Cardiac septum (tissue), 1 donor: ENCODE data around the gene CCDC24. TPM values are rescaled to one million over a fixed set of nuclear protein-coding genes. Genes with fewer than 3 reads are reported as not detected.
A peak's percentile ranks its signal among the peaks of the same experiment; 100 is the strongest.

ENCODE experiments used
- DNase-seq: peaks from one replicate; pipeline ENCODE4 v3.0.0-alpha.2; 2020; ENCODE audit warnings: low spot score
- intact Hi-C: fragments of 100-400 bp; cut with DNase I; formaldehyde crosslinking; loops from one replicate; pipeline ENCODE4 v1.14.0; 2022
- total RNA-seq: library from RNA; stranded (reverse); fragmentation: NEBNext Ultra II Directional; extraction: Animal tissue kit (Norgen Biotek cat#: 25700); gene quantifications from one replicate; pipeline ENCODE4 v1.2.1, GENCODE V29; 2021
- donor health status: DM: no; HTN: no; CAD: no.

CCDC24 gene
- total RNA-seq, 1 donor from 2014 or later, result 1.9 TPM

- intact Hi-C loops, result no loop called here
Observed at GRCh38 chr1:44016041-44016889, 24.9 kb downstream of the CCDC24 start.

GRCh38 chr1:44016890-44017400, 25.5 kb downstream of the CCDC24 start:
- no peak for DNase-seq
- intact Hi-C loops, result no loop called here

More at GRCh38 chr1:44016041-44016889, 24.9 kb downstream of the CCDC24 start:
- DNase-seq, result no peak

GRCh38 chr1:44019466-44019948, 28.1 kb downstream of the CCDC24 start:
- intact Hi-C loops, result no loop called here
- no peak for DNase-seq

GRCh38 chr1:44020464-44020863, 29.1 kb downstream of the CCDC24 start:
- no peak for DNase-seq
- intact Hi-C loops, result no loop called here

GRCh38 chr1:44021156-44021555, 29.8 kb downstream of the CCDC24 start:
- DNase-seq, result no peak
- intact Hi-C loops, result no loop called here

GRCh38 chr1:44021581-44022321, 30.4 kb downstream of the CCDC24 start:
- intact Hi-C loops, result no loop called here
- no peak for DNase-seq

GRCh38 chr1:44024031-44024902, 32.9 kb downstream of the CCDC24 start:
- DNase-seq, result no peak
- intact Hi-C loops, result no loop called here

- intact Hi-C loops, result no loop called here
- DNase-seq, result no peak
Observed at GRCh38 chr1:44024903-44025525, 33.6 kb downstream of the CCDC24 start.

GRCh38 chr1:44025816-44026215, 34.4 kb downstream of the CCDC24 start:
- no peak for DNase-seq
- intact Hi-C loops, result no loop called here

- DNase-seq, result no peak
- intact Hi-C loops, result no loop called here
Observed at GRCh38 chr1:44027320-44027719, 35.9 kb downstream of the CCDC24 start.

GRCh38 chr1:44029260-44029910, 38.0 kb downstream of the CCDC24 start:
- no peak for DNase-seq
- intact Hi-C loops, result no loop called here

GRCh38 chr1:44029911-44030604, 38.7 kb downstream of the CCDC24 start:
- intact Hi-C loops, result loop anchor here (5.0 to 10.0 kb wide), 2 partner anchors 83 to 495 kb away; partner anchors contain the start of genes IPO13 and PTPRF
- peak; percentile 95 for DNase-seq

GRCh38 chr1:44030605-44031251, 39.3 kb downstream of the CCDC24 start:
- DNase-seq, result no peak
- intact Hi-C loops, result loop anchor here (5.0 to 10.0 kb wide), 2 partner anchors 83 to 496 kb away; partner anchors contain the start of genes IPO13 and PTPRF

GRCh38 chr1:44031252-44032169, 40.1 kb downstream of the CCDC24 start, which contains the start of gene SLC6A9:
SLC6A9 (minus strand) TSS chr1:44031462; CDS start chr1:44024277, 7,185 bp downstream.
- no peak for DNase-seq
- intact Hi-C loops, result loop anchor here (5.0 to 10.0 kb wide), 2 partner anchors 84 to 497 kb away; partner anchors contain the start of genes IPO13 and PTPRF

- no peak for DNase-seq
- intact Hi-C loops, result loop anchor here (5.0 to 10.0 kb wide), 2 partner anchors 85 to 497 kb away; partner anchors contain the start of genes IPO13 and PTPRF
Observed at GRCh38 chr1:44032170-44032790, 40.9 kb downstream of the CCDC24 start.
